HG03095 (cell line): ENCODE results near the gene TRAF3IP3.

Experiments
- ATAC-seq: cut with Tn5 transposase; IDR thresholded peaks from one replicate; pipeline ENCODE4 v1.9.1; 2021; ENCODE audit warnings: moderate library complexity; ENCODE audit not compliant: unreplicated experiment

Gene TRAF3IP3, protein sequence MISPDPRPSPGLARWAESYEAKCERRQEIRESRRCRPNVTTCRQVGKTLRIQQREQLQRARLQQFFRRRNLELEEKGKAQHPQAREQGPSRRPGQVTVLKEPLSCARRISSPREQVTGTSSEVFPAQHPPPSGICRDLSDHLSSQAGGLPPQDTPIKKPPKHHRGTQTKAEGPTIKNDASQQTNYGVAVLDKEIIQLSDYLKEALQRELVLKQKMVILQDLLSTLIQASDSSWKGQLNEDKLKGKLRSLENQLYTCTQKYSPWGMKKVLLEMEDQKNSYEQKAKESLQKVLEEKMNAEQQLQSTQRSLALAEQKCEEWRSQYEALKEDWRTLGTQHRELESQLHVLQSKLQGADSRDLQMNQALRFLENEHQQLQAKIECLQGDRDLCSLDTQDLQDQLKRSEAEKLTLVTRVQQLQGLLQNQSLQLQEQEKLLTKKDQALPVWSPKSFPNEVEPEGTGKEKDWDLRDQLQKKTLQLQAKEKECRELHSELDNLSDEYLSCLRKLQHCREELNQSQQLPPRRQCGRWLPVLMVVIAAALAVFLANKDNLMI

DNA sequence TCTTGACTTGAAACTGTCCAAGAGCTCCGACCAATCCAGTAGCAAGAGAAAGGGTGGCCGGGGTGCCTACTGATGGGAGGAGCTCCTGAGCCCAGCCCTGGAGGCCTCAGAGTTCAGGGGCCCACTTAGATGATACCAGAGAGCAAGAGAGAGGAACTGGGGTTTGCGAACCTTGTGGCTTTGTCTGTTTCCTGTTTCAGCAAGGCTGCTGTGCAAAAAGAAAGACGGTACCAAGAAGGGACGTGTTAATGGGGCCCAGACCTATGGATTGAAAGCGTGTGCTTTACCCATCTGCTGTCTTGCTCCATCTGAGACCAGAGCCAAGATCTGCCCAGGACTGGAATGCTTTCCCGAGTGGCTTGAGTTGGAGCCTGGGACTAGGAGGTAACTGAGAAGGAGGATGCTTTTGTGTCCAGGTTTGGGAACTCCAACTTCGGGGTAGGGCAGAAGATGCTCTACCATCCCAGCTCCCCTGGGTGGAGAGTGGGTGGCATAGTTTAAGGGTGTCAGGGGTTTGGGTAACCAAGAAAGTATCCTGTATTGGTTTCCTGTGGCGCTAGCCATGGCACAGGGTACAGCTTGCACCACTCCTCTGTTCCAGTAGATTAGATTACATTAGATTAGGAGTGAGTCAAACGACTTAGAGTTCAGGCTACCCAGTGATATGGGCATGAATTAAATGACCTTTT lies at the start of gene TRAF3IP3:
TSS of gene TRAF3IP3 (plus strand) at position 128 of the 689 bp plus-strand sequence. CDS start 3,987 bp downstream, outside the sequence.
- peak; percentile 71 for ATAC-seq

DNA sequence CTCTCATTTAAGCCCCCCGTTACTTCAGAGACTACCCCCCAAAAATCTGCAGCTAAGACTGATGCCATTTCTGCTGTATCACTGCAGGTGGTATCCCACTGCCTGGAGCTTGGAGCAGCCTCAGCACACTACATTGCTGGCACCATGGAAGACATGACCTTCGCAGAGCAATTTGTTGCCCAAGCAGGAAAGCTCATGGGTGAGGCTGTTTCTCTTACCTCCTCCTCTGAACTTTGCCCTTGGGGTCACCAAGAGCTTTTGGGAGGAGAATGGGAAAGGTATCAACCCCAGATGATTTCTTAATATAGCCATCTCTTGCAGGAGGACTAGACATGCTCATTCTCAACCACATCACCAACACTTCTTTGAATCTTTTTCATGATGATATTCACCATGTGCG lies 49.2 kb upstream of the TRAF3IP3 start:
- no peak for ATAC-seq

DNA sequence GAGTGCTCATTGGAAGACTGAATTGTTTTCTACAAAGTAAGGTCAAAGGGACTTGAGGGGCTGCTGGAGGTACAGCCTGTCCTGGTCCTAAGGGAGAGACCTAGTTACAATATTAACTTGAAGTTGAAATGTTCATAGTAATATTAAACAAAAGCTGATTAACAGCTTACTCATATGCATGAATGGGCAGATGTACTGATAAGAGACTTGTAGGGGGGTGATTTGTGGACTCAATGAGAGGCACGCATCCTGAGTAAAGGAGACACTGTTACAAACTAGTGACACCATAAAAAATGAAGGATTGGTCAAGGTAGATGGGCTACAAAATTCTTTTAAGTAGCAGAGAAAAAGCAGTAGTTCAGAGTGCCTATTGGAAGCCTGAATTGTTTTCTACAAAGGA lies 48.5 kb upstream of the TRAF3IP3 start:
- no peak for ATAC-seq

DNA sequence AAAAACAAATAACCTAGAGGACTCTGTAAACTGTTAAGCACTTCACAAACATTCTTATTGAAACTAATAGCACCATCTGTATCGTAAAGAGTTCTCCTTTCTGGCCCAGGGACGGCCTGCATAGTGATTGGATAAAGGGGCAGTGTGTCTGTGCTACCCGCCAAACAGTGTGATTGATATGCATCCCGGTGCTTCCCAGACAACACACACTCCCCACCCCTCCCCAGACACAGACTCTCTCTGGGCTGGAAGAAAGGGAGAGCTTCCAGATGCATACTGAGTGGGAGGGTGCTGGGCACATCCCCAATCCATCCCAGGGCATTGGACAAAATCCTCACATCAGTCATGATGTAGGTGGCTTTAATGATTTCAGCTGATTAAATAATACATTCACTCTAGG lies 47.6 kb upstream of the TRAF3IP3 start:
- no peak for ATAC-seq

DNA sequence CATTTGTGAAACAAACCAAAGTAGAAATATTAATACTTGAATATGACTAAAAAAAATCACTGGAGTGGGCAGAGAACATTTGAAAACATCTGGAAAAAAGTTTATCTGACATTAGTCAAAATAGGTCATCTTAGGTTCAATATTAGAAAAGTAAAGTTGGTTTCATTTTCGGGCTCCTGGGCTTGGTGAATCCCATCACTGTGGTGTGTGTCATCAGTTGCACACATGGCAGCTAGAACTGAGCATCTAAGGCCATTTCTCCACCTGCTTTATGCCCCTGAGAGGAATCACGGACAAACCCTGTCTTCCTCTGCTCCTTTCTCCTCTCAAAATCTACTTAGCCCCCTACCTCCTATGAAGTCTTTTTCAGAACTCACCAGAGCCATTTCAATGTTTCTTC lies 45.8 kb upstream of the TRAF3IP3 start:
- no peak for ATAC-seq

DNA sequence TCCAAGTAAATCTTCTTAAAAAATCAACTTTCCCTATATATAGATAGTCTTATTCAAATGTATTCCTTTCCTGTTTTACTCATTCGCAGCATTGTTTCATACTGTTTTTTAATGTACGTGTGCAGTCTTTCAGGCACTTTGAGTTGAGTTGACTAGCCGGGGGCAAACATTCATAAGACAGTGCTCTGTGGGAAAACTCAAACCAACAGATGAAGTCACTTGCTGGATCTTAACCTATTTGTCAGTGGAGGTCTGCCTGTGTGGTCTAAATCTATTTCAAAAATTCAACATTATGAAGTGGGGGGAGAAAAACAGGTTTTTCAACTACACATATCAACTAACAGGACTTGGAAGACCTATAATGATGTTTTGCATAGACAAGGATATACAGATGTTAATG lies 45.0 kb upstream of the TRAF3IP3 start:
- ATAC-seq = no peak

DNA sequence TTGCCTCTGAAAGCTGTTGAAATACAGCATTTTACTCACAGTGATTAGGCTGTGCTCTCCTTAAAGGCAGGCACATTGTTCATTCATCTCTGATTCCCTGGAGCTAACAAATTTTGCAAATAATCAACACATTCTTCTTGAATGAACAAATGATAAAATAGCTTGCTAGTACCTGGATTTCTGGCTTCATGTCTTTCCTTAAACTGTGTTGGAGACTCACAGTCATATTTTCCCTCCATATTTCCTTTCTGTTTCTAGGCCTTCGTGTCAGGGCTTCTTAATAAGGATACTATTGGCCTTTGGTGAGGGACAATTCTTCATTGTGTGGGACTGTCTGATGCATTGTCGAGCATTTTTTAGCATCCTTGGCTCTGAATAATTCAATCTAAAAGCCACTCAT lies 41.5 kb upstream of the TRAF3IP3 start:
- no peak for ATAC-seq

DNA sequence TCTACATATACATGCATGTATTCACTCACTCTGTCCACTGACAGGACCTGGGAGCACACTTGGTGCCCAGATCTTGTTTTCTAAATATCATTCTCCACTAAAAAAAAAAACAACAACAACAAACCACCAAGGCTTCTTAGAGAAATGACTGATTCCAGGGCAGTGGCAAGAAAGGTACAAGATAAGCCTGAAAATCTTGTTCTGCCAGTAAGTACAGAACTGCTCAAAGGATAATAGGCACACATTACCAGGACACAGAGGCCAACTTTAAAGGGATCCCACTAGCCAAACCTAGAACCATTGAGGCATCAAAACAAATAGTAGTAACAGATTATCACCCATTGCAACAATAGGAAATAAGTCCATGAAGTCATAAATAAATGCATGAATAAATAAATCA lies 40.5 kb upstream of the TRAF3IP3 start:
- no peak for ATAC-seq

DNA sequence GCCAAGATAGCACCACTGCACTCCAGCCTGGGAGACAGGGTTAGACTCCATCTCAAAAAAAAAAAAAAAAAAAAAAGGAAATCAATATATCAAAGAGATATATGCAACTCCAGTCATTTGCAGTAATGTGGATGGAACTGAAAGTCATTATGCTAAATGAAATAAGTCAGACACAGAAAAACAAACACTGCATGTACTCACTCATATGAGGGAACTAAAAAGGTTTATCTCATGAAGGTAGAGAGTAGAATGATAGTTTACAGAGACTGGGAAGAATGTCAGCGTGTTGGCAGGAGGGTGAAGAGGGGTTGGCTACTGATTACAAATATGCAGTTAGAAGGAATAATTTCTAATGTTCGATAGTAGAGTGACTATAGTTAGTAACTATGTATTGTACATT lies 38.0 kb upstream of the TRAF3IP3 start:
- no peak for ATAC-seq

DNA sequence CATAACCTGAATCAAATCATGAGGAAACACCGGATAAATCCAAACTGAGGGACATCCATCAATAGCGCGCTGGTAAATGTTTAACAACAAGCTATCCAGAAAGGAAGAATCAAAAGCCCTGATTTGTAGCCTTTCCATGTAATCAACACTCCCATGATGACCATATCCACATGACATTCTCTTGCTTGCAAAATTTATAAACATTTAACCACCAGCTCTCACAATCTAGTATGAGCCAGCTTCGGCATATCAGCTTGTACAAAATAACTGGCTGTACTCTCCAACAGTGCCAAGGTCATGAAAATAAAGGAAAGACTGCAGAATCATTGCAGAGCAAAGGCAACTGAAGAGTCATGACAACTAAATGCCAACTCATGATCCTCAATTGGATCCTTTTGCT lies 35.5 kb upstream of the TRAF3IP3 start:
- no peak for ATAC-seq

DNA sequence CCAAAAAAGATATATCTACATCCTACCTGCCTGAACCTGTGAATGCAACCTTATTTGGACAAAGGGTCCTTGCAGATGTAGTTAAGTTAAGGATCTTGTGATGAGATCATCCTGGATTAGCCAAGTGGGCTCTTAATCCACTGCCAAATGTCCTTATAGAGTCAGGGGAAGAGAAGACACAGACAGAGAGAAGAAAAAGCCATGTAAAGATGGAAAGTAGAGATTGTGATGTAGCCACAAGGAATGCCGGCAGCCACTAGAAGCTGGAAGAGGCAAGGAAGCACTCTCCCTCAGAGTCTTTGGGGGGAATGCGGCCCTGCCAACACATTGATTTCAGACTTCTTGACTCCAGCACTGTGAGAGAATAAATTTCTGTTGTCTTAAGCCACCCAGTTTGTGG lies 35.0 kb upstream of the TRAF3IP3 start:
- ATAC-seq = no peak

DNA sequence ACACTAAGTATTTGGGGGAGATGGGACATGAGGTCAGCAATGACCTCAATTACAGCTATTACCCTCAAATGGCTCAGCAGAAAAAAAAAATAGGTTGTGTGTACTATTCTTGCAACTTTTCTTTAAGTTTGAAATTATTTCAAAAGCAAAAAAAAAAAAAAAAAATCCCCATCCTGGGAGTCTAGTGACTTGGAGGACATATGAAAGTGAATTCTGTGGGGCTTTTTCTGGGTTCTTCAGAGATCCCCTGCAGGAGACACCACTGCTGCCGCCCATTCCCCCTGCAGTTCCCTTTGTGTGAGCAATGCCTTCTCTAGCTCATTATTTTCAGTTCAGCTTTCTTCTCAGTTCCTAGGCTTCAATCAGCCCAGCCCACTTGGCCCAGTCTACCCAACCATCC lies 34.5 kb upstream of the TRAF3IP3 start:
- no peak for ATAC-seq

DNA sequence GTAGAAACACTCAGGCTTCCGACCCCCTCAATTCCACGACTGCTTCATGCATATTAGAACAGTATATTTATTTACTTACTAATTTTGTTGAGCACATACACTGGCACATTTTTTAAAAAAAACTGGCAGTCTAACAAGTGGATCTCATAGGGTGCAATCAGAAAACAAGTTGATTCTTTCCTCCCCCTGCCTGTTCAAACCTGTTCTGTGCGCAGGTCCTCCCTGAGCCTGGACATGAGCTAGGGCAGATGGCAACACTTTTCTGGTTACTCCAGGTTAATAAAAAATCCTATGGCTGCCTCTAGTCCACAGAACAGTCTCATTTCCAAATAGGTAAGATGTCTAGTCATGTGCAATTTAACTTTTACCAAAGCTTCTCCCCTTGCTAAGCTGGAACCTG lies 32.6 kb upstream of the TRAF3IP3 start:
- no peak for ATAC-seq

DNA sequence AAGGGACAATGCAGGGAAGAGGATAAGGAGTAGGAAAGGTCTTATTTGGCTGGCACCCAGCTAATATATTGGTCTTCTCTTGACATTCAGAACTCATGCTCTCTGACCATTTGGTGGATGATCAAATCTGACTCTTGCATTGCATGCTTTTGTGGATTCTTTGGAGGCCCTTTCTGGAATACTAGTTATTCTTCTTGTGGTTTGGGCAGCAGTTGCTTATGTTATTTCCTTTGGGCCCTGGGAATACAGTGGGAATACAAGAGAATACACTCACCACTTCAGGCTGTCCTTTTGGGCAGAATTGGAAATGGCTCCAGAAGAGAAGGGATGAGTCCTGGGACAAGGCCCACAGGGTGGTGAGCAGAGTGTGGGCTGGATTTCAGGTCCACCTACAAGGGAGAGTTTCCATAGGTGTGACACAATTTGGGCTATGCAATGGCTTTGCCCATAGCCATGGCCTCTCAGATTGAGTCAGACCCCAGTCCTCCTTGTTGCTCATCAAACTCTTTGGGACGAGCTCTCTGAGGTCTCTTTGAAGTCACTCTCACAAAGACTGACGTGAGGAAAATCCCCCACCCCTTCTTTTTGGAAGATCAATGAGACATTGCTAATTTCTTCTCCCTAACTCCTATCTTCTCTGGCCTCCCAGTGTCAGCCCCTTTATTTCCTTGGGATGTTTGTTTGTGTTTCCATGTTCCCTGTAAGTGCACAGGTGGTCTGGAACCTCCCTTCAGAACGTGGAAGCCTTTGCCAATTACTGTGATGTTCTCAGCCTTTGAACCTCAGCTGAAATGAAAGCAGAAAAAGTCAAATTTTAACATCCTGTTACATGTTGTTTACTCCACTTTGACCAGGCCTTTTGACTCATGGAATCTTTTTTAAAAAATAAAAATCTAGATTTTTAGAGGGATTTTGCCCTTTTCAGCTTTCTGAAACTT lies 31.8 kb upstream of the TRAF3IP3 start:
- ATAC-seq = no peak

DNA sequence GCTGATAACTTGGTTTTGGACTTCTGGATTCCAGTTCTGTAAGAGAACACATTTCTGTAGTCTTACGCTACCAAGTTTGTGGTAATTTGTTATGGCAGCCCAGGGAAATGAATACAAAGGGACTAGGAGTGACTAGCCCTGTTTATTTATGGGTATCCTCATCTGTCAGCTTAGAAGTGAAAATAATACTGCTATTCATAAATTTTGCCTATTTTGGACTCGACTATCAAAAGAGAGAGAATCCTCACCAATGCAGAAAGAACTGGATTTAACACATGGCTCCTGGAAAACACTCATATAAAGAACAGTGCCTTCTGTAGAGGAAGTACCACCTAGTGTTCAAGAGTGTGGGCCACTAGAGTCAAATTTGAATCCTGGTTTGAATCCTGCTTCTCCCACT lies 28.6 kb upstream of the TRAF3IP3 start:
- no peak for ATAC-seq

DNA sequence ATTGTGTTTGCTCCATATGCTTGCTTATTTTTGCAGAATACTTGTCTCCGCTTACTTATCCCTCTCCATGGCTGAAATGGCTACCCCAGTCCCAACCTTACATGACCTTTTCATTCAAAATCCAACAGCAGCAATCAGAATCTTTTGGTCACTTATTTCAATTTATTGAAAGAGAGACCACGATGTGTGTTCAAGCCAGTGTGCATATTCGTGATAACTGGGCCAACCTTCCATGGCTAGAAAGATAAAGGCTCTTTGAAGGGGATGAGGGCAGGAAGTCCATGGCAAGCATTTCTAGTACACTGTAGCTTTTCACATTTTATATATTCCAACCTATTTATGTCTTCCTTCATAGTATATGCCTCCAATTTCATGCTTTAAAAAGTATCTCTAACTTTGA lies 28.1 kb upstream of the TRAF3IP3 start:
- no peak for ATAC-seq

DNA sequence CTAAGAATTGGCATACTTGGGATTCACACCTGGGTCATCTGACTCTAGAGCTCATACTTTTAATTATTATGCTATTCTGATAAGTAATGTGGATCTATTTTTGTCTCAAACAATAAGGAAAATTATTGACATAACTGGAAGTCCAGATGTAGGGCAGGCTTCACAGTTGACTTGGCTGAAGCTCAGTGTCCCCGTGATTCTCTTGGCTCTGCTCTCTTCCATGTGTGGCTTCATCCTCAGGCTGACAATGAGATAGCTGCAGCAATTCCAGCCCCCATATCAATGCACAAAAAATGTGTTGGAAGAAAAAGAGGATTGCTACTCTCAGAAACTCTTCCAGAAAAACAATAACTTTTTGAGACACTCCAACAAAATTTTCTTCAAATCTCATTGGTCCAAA lies 27.4 kb upstream of the TRAF3IP3 start:
- ATAC-seq = no peak

DNA sequence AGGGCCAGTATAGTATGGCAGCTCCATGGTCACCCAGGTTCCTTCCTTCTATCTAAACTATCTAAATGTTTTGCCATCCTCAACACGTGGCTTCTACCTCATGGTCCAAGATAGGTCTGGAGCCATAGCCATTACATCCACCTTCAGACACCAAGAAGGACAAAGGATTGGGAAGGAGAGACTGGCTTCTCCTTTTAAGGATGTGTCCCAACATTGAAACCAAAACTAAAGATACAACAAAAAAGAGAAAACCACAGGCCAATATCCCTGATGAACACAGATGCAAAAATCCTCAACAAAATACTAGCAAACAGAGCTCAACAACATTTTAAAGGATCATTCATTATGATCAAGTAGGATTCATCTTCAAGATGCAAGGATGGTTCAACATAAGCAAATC lies 26.4 kb upstream of the TRAF3IP3 start:
- ATAC-seq = no peak

DNA sequence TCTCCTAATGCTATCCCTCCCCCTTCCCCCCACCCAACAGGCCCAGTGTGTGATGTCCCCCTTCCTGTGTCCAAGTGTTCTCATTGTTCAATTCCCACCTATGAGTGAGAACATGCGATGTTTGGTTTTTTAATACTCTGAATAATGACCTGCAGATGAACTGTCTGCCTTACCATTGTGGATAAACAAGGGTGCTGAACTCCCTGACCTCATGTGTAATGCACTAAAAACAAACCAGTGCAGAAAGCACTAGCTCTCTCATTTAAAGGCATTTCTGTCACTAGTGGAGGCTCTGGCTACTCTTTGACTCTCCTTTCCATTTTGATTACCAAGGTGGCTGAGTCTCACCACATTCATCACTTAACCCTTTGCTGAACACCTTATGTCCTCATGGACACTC lies 23.1 kb upstream of the TRAF3IP3 start:
- ATAC-seq = no peak

DNA sequence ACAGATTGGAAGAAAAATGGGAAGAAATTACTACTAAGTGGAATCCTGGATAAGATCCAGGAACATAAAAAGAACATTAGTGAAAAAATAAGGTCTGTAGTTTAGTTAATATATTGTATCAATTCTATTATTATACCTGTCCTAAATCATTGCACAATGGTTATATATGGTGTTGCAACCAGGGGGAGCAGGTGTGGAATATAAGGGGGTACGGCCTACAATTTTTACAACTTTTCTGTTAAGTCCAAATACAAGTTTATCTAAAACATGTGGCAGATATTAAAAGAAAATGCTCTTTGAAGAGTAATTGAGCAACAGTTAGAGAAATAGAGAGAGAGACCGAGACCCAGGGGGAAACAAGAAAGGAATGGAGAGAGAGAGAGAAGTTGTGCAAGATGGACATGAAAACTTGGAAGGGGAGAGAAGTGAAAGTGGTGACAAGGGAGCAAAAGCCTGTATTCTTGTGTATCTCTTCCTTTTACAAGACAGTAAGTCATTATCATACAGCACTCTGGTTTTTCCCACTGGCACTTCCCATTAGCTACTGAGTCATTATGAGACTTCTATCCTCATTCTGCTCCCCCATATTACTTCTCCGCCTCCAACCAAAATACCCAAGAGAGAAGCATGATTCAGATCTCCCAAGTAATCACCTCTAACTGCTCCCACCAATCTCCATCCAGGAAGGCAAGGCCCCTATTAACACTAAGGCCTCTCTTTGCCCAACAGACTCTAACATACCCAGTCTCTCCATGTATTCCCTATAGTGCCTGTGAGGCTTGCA lies 22.3 kb upstream of the TRAF3IP3 start:
- no peak for ATAC-seq
